GM21528 (cell line): ENCODE measurements around the gene CFAP157.

Experiments
- ATAC-seq: cut with Tn5 transposase; IDR thresholded peaks from one replicate; pipeline ENCODE4 v1.9.1; 2021; ENCODE audit warnings: mild to moderate bottlenecking, moderate library complexity; ENCODE audit not compliant: unreplicated experiment, low FRiP score

Gene CFAP157

DNA sequence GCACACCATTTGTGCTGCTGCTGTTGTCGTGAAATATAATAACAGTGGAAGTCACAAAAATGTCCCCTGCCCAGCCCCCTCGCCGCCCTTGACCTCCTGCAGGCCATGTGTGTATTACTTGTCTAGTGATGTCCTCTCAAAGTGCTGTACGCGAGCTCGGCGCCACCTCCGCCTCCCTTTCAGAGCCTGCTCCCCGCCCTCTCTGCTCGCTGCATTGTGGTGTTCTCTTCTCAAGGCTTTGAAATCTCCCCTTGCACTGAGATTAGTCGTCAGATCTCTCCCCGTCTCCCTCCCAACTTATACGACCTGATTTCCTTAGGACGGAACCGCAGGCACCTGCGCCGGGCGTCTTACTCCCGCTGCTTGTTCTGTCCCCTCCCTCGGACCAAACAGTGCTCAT is 14.7 kb upstream of the CFAP157 start:
- ATAC-seq = no peak

DNA sequence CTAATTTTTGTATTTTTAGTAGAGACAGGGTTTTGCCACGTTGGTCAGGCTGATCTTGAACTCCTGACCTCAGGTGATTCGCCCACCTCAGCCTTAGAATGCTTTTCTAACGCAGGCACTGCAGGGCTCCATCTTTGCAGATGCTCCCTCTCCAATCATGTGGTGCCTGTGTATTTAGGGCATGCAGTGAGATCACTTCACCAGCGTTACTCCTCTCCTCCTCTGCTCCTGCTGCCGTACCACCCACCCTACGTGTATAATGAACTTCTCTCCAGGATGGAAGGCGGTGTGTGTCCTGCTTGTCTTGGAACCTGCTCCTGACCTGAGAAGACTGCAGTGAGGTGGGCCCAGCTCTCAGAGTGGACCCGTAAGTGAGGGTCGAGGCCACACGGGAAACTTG is 13.6 kb upstream of the CFAP157 start:
- ATAC-seq = no peak

DNA sequence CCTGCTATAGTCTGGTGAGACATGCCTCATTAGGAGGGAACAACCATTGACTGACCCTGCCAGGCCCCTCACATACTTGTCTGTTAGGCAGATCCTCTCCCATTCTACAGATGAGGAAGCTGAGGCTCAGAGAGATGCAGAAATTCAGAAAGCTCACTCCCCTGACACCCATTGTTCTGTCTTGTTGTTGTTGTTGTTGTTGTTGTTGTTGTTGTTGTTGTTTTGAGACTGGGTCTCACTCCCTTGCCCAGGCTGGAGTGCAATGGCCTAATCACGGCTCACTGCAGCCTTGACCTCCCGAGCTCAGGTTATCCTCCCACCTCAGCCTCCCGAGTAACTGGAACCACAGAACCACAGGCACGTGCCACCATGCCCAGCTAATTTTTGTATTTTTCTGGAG is 13.1 kb upstream of the CFAP157 start:
- no peak for ATAC-seq

DNA sequence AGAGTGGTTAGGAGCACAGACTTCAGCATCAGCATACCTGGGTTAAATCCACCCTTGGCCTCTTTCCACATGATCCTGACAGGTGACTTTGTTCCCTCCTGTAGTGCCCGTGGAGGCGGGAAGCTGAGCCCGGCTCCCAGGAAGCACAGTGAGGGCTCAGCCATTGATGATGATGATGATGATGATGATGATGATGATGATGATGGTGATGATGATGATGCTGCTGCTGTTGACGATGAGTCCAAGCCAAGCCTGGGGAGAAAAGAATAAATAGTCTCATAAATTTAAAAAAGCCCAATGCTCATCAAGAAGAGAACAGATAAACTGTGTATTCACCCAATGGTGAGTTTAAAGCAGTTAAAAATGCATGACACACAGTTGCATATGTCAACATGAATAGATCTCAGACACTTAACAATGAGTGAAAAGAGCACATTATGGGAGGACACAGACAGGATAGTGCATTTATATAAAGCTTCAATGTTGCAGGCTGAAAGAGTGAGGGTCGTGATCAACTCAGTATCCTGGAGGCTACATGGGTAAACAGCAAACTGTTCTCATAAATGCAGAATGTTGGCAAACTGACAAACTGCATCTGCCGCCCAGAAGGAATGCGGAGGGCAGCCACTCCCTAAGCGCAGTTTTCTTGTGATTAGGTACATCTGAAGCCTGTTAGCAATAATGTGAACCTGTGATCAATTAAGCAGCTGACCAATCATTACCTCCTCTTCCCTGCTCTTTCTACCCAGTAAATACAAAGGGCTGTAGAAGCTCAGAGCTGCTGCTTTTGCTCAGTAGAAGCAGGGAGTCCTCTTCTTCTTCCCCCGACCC is 11.7 kb upstream of the CFAP157 start:
- no peak for ATAC-seq

- ATAC-seq = no peak
Measured at GRCh38 chr9:127697575-127697974, 9.2 kb upstream of the CFAP157 start.

GRCh38 chr9:127698386-127698785 is 8.4 kb upstream of the CFAP157 start:
- ATAC-seq = no peak

DNA sequence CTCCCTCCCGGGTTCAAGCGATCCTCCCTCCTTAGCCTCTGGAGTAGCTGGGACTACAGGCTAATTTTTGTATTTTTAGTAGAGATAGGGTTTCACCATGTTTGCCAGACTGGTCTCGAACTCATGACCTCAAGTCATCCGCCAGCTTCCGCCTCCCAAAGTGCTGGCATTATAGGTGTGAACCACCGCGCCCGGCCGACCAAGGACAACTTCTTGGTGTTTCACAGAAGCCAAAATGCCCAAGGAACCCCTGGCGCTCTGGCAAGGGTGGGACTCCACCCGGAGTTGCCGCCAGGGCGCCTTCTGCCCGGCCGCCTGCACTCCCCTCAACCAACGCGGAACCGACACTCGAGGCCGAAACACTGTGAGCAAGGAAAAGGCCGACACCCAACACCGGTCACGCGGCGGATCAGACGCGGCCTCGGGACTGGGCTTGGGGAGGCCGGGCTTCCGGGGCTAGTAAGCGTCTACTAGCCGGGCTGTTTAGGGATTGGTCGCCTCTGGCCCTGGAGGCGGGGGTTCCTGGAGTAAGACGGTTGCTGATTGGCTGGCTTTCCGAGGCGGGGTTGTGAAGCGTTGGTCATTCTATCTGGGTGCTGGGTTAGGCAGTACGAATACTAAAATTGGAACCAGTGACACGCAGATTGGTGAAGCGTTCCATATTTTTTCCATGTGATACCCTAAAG is 7.7 kb upstream of the CFAP157 start:
- peak; percentile 73 for ATAC-seq

DNA sequence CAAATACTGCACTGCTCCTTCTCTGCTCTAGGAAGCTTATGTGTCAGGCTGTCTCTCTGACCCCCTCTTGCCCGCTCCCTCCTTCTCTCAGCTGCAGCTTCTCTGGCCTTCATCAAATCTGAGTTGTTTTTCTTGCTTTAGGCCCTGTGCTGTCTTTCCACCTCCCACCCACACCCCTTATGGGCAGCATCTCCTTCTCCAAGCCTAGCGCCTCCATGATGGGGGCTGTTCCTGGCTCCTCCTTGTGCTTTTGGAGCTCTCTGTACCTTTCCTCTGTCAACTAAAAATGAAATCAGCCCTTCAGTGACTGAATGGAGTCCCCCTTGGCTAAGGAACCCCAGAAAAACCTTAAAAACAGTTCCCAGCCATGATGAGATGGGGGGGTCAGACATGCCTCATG is 6.6 kb upstream of the CFAP157 start:
- ATAC-seq = no peak

- no peak for ATAC-seq
Measured at GRCh38 chr9:127700594-127701255, 6.1 kb upstream of the CFAP157 start.

DNA sequence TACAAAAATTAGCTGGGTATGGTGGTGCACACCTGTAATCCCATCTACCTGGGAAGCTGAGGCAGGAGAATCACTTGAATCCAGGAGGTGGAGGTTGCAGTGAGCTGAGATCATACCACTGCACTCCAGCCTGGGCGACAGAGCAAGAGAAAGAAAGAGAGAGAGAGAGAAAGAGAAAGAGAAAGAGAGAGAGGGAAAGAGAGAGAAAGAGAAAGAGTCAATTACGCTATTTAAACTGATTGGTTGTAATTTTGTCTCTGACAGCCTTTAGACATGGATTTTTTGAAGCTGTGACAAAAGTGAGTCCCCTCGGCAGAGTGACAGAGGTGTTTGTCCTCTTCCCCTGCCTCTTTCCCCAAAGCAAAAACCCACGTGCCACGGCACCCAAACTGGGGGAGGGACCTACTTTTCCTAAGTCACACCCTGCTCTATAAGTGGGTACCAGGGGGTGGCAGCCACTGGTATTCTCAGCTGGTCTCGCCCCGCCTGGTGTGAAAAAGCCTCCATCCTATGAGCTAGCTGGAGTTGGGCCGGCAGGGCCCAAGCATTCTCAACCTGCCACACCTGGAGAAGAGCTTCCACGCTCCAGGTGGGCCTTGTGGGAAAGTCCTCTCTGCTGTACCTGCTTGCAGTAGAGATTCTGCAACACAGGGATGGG is 3.4 kb upstream of the CFAP157 start:
- no peak for ATAC-seq

- no peak for ATAC-seq
Measured at GRCh38 chr9:127705577-127706379, 1.0 kb upstream of the CFAP157 start.

DNA sequence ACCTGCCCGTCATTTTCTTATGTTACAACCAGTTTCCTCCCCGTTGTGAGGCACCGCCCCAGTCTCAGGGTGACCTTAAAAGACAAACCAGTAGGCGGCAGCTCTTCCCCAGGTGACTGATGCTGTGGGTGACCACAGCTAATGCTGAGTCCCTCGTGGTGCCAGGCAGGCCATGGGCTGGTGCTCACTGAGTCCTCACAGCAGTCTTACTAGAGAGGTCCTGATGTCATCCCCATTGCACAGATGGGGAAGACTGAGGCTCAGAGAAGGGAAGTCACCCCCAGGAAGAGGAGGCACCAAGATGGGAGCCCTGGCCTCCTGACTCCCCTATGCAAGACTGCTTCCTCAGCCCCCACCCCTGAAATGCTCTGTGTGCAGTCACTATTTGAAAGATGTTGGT is 978 bp downstream of the CFAP157 start:
- no peak for ATAC-seq

DNA sequence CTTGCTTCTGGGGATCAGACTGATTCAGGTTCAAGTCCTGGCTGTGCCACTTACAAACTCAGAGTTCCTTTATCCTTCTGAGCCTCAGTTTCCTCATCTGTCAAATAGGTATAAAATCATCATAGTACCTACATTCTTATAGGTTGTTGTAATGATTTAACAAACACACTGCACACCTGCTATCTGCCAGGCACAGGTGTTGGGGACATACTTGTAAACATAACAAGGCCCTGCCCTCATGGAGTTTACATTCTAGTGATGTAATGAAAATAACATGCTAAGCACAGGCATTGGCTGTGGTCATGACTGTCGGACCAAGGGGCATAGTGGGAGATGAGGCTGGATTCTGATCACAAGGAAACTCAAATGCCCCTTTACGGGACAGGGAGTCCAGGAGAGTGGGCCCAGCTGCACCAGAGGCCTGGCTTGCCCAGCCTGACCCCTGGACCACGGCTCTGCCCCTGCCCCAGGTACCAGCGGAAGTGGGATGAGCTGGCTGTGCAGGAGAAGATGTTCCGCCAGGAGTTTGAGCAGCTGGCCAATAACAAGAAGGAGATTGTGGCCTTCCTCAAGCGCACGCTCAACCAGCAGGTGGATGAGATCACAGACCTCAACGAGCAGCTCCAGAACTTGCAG is 2.3 kb downstream of the CFAP157 start:
- ATAC-seq = no peak

DNA sequence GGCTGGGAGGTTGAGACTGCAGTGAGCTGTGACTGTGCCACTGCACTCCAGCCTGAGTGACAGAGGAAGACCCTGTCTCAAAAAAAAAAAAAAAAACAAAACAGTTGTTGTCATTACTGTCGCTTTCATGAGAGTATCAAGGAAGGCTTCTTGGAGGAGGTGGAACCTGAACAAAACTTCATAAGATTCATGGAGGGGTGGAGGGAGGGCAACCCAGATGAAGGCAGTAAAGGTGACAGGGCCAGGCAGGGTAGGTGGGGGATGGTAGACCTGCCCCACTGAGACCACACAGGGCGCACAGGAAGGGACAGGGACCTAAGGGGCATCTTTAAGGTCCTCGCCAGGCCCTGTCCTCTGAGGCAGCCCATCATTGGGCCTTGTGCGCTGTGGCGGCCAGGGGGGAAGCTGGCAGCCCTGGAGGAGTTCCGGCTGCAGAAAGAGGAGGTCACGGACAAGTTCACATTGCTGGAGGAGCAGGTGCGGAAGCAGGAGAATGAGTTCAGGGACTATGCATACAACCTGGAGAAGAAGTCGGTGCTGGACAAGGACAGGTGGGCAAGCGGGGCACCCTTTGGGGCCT is 3.5 kb downstream of the CFAP157 start:
- ATAC-seq = no peak

DNA sequence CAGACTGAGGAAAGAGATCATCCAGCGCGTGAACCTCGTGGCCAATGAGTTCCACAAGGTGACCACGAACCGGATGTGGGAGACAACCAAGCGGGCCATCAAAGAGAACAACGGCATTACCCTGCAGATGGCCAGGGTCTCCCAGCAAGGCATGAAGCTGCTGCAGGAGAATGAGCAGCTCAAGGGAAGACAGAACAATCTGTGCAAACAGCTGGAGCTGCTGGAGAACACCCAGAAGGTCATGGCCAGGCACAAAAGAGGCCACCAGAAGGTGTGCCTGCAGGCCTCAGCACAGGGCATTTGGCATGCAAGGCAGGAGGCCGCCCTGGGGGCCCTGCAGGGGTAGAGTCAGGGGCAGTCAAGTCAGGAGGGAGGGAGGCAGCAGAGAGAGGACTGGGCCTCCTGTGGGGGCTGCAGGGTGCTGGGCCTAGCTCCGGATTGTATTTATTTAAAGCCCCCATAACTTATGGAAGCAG is 4.5 kb downstream of the CFAP157 start:
- ATAC-seq = no peak

- ATAC-seq = no peak
Measured at GRCh38 chr9:127711831-127712274, 5.1 kb downstream of the CFAP157 start.

- ATAC-seq = no peak
Measured at GRCh38 chr9:127712371-127712770, 5.6 kb downstream of the CFAP157 start.

- no peak for ATAC-seq
Measured at GRCh38 chr9:127712867-127713266, 6.1 kb downstream of the CFAP157 start.
